Trophoblast cell (in vitro differentiated cells and primary cell): ENCODE measurements around the gene PRR7.

Source experiments
- DNase-seq, 2 donors: peaks; one replicate each; pipeline ENCODE4 v3.0.0-alpha.2; 2016
- H2AFZ ChIP-seq: 2 replicates; pipeline ENCODE4 v1.6.1; 2013; ENCODE audit warnings: low read length, moderate library complexity, mild to moderate bottlenecking; ENCODE audit not compliant: insufficient read depth, poor library complexity
- H2AK5ac ChIP-seq: 2 replicates; pipeline ENCODE4 v1.6.1; 2013; ENCODE audit warnings: mild to moderate bottlenecking, low read length
- H2BK120ac ChIP-seq: 2 replicates; pipeline ENCODE4 v1.6.1; 2013; ENCODE audit warnings: low read length, mild to moderate bottlenecking, moderate library complexity; ENCODE audit not compliant: insufficient read depth, poor library complexity
- H2BK12ac ChIP-seq: 2 replicates; pipeline ENCODE4 v1.6.1; 2013; ENCODE audit warnings: mild to moderate bottlenecking, low read length, moderate library complexity
- H2BK5ac ChIP-seq: 2 replicates; pipeline ENCODE4 v1.6.1; 2013; ENCODE audit warnings: low read length, low read depth, moderate library complexity, mild to moderate bottlenecking; ENCODE audit not compliant: poor library complexity
- H3K14ac ChIP-seq: 2 replicates; pipeline ENCODE4 v1.6.1; 2013; ENCODE audit warnings: mild to moderate bottlenecking, low read length
- H3K18ac ChIP-seq: 2 replicates; pipeline ENCODE4 v1.6.1; 2013; ENCODE audit warnings: mild to moderate bottlenecking, low read length
- H3K23ac ChIP-seq: 2 replicates; pipeline ENCODE4 v1.6.1; 2013; ENCODE audit warnings: low read length
- H3K27ac ChIP-seq: 2 replicates; pipeline ENCODE4 v1.5.1; 2013; ENCODE audit warnings: low read depth, mild to moderate bottlenecking, inconsistent platforms, low read length, moderate library complexity
- H3K27me3 ChIP-seq: 2 replicates; pipeline ENCODE4 v1.6.1; 2013; ENCODE audit warnings: inconsistent platforms, mild to moderate bottlenecking, low read length, moderate library complexity; ENCODE audit not compliant: insufficient read depth
- H3K36me3 ChIP-seq, 2 experiments: 1 replicate in 1 of 2; 2 replicates in 1 of 2; pipeline ENCODE4 v1.6.1; 2013; ENCODE audit warnings: low read length in 2 of 2, mild to moderate bottlenecking in 2 of 2, moderate library complexity in 1 of 2; ENCODE audit not compliant: insufficient read depth in 2 of 2, control insufficient read depth in 1 of 2
- H3K4ac ChIP-seq: 2 replicates; pipeline ENCODE4 v1.6.1; 2013; ENCODE audit warnings: low read depth, mild to moderate bottlenecking, low read length, moderate library complexity
- H3K4me1 ChIP-seq, 2 experiments: 1 replicate in 1 of 2; 2 replicates in 1 of 2; pipeline ENCODE4 v1.6.1; 2013; ENCODE audit warnings: low read length in 2 of 2, mild to moderate bottlenecking in 2 of 2, moderate library complexity in 1 of 2; ENCODE audit not compliant: insufficient read depth in 2 of 2, control insufficient read depth in 1 of 2
- H3K4me2 ChIP-seq: 2 replicates; pipeline ENCODE4 v1.6.1; 2013; ENCODE audit warnings: inconsistent platforms, mild to moderate bottlenecking, low read length, moderate library complexity
- H3K4me3 ChIP-seq: 2 replicates; pipeline ENCODE4 v1.5.1; 2013; ENCODE audit warnings: mild to moderate bottlenecking, low read depth, low read length, inconsistent platforms
- H3K79me1 ChIP-seq: one replicate; pipeline ENCODE4 v1.6.1; 2013; ENCODE audit warnings: low read length
- H3K79me2 ChIP-seq: 2 replicates; pipeline ENCODE4 v1.6.1; 2013; ENCODE audit warnings: low read length, mild to moderate bottlenecking; ENCODE audit not compliant: control insufficient read depth, insufficient read depth, poor library complexity
- H3K9ac ChIP-seq: 2 replicates; pipeline ENCODE4 v1.6.1; 2013; ENCODE audit warnings: mild to moderate bottlenecking, low read length
- H3K9me3 ChIP-seq: 2 replicates; pipeline ENCODE4 v1.6.1; 2013; ENCODE audit warnings: low read depth, mild to moderate bottlenecking, control low read depth, inconsistent platforms, low read length; ENCODE audit not compliant: insufficient read depth
- H4K12ac ChIP-seq: 2 replicates; pipeline ENCODE4 v1.6.1; 2013; ENCODE audit warnings: low read depth, mild to moderate bottlenecking, low read length, moderate library complexity
- H4K8ac ChIP-seq: 2 replicates; pipeline ENCODE4 v1.6.1; 2013; ENCODE audit warnings: low read depth, mild to moderate bottlenecking, low read length, moderate library complexity
- H4K91ac ChIP-seq: one replicate; pipeline ENCODE4 v1.6.1; 2013; ENCODE audit warnings: low read depth, mild to moderate bottlenecking, low read length, moderate library complexity
- WGBS: extraction: QIAGEN DNeasy Blood & Tissue Kit; methylation state at CpG from one replicate; pipeline ENCODE4 v1.1.7; 2013; ENCODE audit warnings: missing lambda C conversion rate; ENCODE audit not compliant: insufficient read length, insufficient coverage; ENCODE audit errors: extremely low coverage; 5-methylcytosine and 5-hydroxymethylcytosine counted together

The PRR7 gene

GRCh38 chr5:177405312-177405711 lies 41.3 kb upstream of the PRR7 start:
- no peak overlapping the region for H3K27ac ChIP-seq
- no peak overlapping the region for H3K18ac ChIP-seq
- H2BK12ac ChIP-seq, result no peak overlapping the region
- no peak overlapping the region for H3K23ac ChIP-seq
- no peak overlapping the region for H2AFZ ChIP-seq
- H4K91ac ChIP-seq, result no peak overlapping the region
- no CpG with 5 or more reads among the region's 2 CpGs for WGBS
- H3K9me3 ChIP-seq, result peaks cover 1% of the 10 kb centered on the region
- no peaks in the 10 kb centered on the region for H3K36me3 ChIP-seq
- no peak overlapping the region for H2AK5ac ChIP-seq
- no peak for DNase-seq
- no peak overlapping the region for H2BK120ac ChIP-seq
- H4K8ac ChIP-seq, result no peak overlapping the region
- H2BK5ac ChIP-seq, result no peak overlapping the region
- peaks cover 2% of the 10 kb centered on the region for H3K79me1 ChIP-seq
- no peak overlapping the region for H3K4me3 ChIP-seq
- peaks cover 28% of the 10 kb centered on the region for H3K27me3 ChIP-seq
- H3K79me2 ChIP-seq, result no peaks in the 10 kb centered on the region
- no peak overlapping the region for H4K12ac ChIP-seq
- H3K4me2 ChIP-seq, result no peak overlapping the region
- H3K14ac ChIP-seq, result no peak overlapping the region
- no peak overlapping the region for H3K9ac ChIP-seq
- peaks cover 14 to 23% of the 10 kb centered on the region in 2 experiments for H3K4me1 ChIP-seq
- no peak overlapping the region for H3K4ac ChIP-seq

- peaks cover 28% of the 10 kb centered on the region for H3K27me3 ChIP-seq
- H2BK12ac ChIP-seq, result no peak overlapping the region
- H4K91ac ChIP-seq, result no peak overlapping the region
- peak in 1 of 2 donors; percentile 10 for DNase-seq
- no peak overlapping the region for H3K14ac ChIP-seq
- H3K4ac ChIP-seq, result no peak overlapping the region
- H2BK120ac ChIP-seq, result no peak overlapping the region
- no peaks in the 10 kb centered on the region for H3K36me3 ChIP-seq
- no peak overlapping the region for H3K18ac ChIP-seq
- H2BK5ac ChIP-seq, result no peak overlapping the region
- no CpG with 5 or more reads among the region's 5 CpGs for WGBS
- peaks cover 1% of the 10 kb centered on the region for H3K9me3 ChIP-seq
- H3K9ac ChIP-seq, result no peak overlapping the region
- H2AFZ ChIP-seq, result no peak overlapping the region
- H3K27ac ChIP-seq, result no peak overlapping the region
- H3K79me1 ChIP-seq, result peaks cover 2% of the 10 kb centered on the region
- H4K12ac ChIP-seq, result no peak overlapping the region
- no peak overlapping the region for H3K23ac ChIP-seq
- H4K8ac ChIP-seq, result no peak overlapping the region
- H3K4me1 ChIP-seq, result peaks cover 14 to 23% of the 10 kb centered on the region in 2 experiments
- H2AK5ac ChIP-seq, result no peak overlapping the region
- H3K79me2 ChIP-seq, result no peaks in the 10 kb centered on the region
- no peak overlapping the region for H3K4me3 ChIP-seq
- no peak overlapping the region for H3K4me2 ChIP-seq
Observed at GRCh38 chr5:177405805-177406204, 40.8 kb upstream of the PRR7 start.

- Histone ChIP-seq H3K18ac (no peak within 1 kb of the TSS), H2BK5ac (no peak within 1 kb of the TSS), H3K27ac (no peak within 1 kb of the TSS), H3K79me1 (no peaks in the 10 kb centered on the region), H3K9ac (no peak within 1 kb of the TSS), H3K4me3 (no peak within 1 kb of the TSS), H2BK12ac (no peak within 1 kb of the TSS), H3K4me2 (no peak within 1 kb of the TSS), H3K9me3 (peaks cover 1% of the 10 kb centered on the region), H2BK120ac (no peak within 1 kb of the TSS), H3K79me2 (no peaks in the 10 kb centered on the region), H4K8ac (no peak within 1 kb of the TSS), H2AFZ (no peak within 1 kb of the TSS), H3K14ac (no peak within 1 kb of the TSS), H4K12ac (no peak within 1 kb of the TSS), H3K4me1 (peaks cover under 1 to 2% of the 10 kb centered on the region in 2 experiments), H3K4ac (no peak within 1 kb of the TSS), H2AK5ac (no peak within 1 kb of the TSS), H3K23ac (no peak within 1 kb of the TSS), H3K36me3 (no peaks in the 10 kb centered on the region), H3K27me3 (peaks cover 14% of the 10 kb centered on the region), H4K91ac (no peak within 1 kb of the TSS)
- no CpG with 5 or more reads among the region's 9 CpGs for WGBS
- no peak for DNase-seq
Observed at GRCh38 chr5:177409043-177409801, 37.4 kb upstream of the PRR7 start, which contains the start of gene F12. Gene F12, minus strand, starts transcription at chr5:177409564. Its CDS starts 37 bp downstream, at chr5:177409527.

- peaks cover 1% of the 10 kb centered on the region for H3K27me3 ChIP-seq
- H2BK12ac ChIP-seq, result no peak overlapping the region
- H3K79me1 ChIP-seq, result no peaks in the 10 kb centered on the region
- no peak for DNase-seq
- H3K4ac ChIP-seq, result no peak overlapping the region
- H2BK120ac ChIP-seq, result no peak overlapping the region
- H2AK5ac ChIP-seq, result no peak overlapping the region
- H3K18ac ChIP-seq, result no peak overlapping the region
- no peak overlapping the region for H3K9ac ChIP-seq
- no peak overlapping the region for H2BK5ac ChIP-seq
- H4K91ac ChIP-seq, result no peak overlapping the region
- H3K23ac ChIP-seq, result no peak overlapping the region
- no CpG with 5 or more reads among the region's 3 CpGs for WGBS
- H3K4me3 ChIP-seq, result no peak overlapping the region
- peaks cover 1% of the 10 kb centered on the region for H3K9me3 ChIP-seq
- H3K14ac ChIP-seq, result no peak overlapping the region
- no peak overlapping the region for H4K12ac ChIP-seq
- H3K4me2 ChIP-seq, result no peak overlapping the region
- H3K4me1 ChIP-seq, result no peaks in the 10 kb centered on the region
- no peaks in the 10 kb centered on the region for H3K36me3 ChIP-seq
- H3K79me2 ChIP-seq, result no peaks in the 10 kb centered on the region
- no peak overlapping the region for H4K8ac ChIP-seq
- no peak overlapping the region for H3K27ac ChIP-seq
- no peak overlapping the region for H2AFZ ChIP-seq
Observed at GRCh38 chr5:177410575-177410974, 36.0 kb upstream of the PRR7 start.
